KMS-11 (cell line): ENCODE data around the gene TCF7L2.

ENCODE experiments used
- H2AFZ ChIP-seq: fragments of 200-600 bp; sonication (generic); 2 replicates; pipeline ENCODE4 v1.6.1; 2016; ENCODE audit warnings: antibody characterized with exemption, mixed run types, low read depth
- H3K27ac ChIP-seq: fragments of 200-600 bp; sonication (generic); 2 replicates; pipeline ENCODE4 v1.6.1; 2016; ENCODE audit warnings: mild to moderate bottlenecking, mixed run types
- H3K27me3 ChIP-seq: fragments of 200-600 bp; sonication (generic); 2 replicates; pipeline ENCODE4 v1.6.1; 2017; ENCODE audit warnings: mild to moderate bottlenecking, low read depth, mixed run types, moderate library complexity; ENCODE audit not compliant: insufficient read depth
- H3K36me3 ChIP-seq: fragments of 200-600 bp; sonication (generic); 2 replicates; pipeline ENCODE4 v1.6.1; 2017; ENCODE audit warnings: mild to moderate bottlenecking, mixed run types; ENCODE audit not compliant: insufficient read depth
- H3K4me1 ChIP-seq: fragments of 200-600 bp; sonication (generic); 2 replicates; pipeline ENCODE4 v1.6.1; 2016; ENCODE audit warnings: mild to moderate bottlenecking, low read depth, mixed run types; ENCODE audit not compliant: poor library complexity, severe bottlenecking
- H3K4me2 ChIP-seq: fragments of 200-600 bp; sonication (generic); 2 replicates; pipeline ENCODE4 v1.7.0; 2016; ENCODE audit warnings: mild to moderate bottlenecking, mixed run types
- H3K4me3 ChIP-seq: fragments of 200-600 bp; sonication (generic); IDR thresholded peaks from 2 replicates; pipeline ENCODE4 v1.6.1; 2017; ENCODE audit warnings: low read depth, low read length, mixed read lengths; ENCODE audit not compliant: insufficient read depth
- H3K79me2 ChIP-seq: fragments of 200-600 bp; sonication (generic); 2 replicates; pipeline ENCODE4 v1.6.1; 2016; ENCODE audit warnings: low read depth, mixed run types; ENCODE audit not compliant: insufficient read depth
- H3K9ac ChIP-seq: fragments of 200-600 bp; sonication (generic); 2 replicates; pipeline ENCODE4 v1.6.1; 2016; ENCODE audit warnings: mild to moderate bottlenecking, mixed run types
- H4K20me1 ChIP-seq: fragments of 200-600 bp; sonication (generic); 2 replicates; pipeline ENCODE4 v1.6.1; 2016; ENCODE audit warnings: mild to moderate bottlenecking, mixed run types; ENCODE audit not compliant: insufficient read depth
- TF ChIP-seq, protein P1 (sequence below): fragments of 200-600 bp; sonication (generic); conservative IDR thresholded peaks from 2 replicates; pipeline ENCODE4 v1.6.1; 2017; ENCODE audit warnings: low read depth, mild to moderate bottlenecking, antibody characterized with exemption, low read length, moderate library complexity, mixed read lengths

TCF7L2 gene

DNA sequence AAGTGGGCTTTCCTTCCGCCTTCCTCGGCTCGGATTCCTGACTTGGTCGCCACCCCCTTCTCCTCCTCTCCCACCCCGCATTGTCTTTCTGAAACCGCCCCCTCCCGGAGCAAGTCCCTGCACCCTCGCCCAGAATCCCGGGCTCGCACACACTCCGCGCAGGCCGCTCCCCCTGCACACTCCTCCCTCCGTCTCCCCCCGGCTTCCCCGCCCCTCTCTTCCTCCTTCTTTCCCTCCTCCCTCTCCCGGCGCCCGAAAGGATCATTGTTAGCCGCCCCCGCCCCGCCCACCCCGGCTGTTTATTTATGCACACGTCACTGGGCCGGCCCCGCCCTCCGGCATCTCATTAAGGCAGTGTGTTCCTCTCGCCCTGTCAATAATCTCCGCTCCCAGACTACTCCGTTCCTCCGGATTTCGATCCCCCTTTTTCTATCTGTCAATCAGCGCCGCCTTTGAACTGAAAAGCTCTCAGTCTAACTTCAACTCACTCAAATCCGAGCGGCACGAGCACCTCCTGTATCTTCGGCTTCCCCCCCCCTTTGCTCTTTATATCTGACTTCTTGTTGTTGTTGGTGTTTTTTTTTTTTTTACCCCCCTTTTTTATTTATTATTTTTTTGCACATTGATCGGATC lies at the start of gene TCF7L2:
Gene TCF7L2, plus strand, starts transcription at position 373 of the 633 bp plus-strand sequence. CDS start 510 bp downstream, outside the sequence.
- Histone ChIP-seq H3K27ac (no peak within 1 kb of the TSS), H3K9ac (peak within 1 kb of the TSS; percentile 68; the same call in 1 of the 2 replicates), H3K4me3 (no peak within 1 kb of the TSS), H3K36me3 (no peaks in the 10 kb centered on the region), H3K4me1 (peaks cover 5% of the 10 kb centered on the region), H3K27me3 (0 out of 2 replicates have a peak, but pooled peaks cover 2% of the 10 kb centered on the region), H3K79me2 (no peaks in the 10 kb centered on the region), H2AFZ (peak within 1 kb of the TSS; percentile 74), H3K4me2 (peak within 1 kb of the TSS; percentile 85), H4K20me1 (no peaks in the 10 kb centered on the region)
- TF ChIP-seq, protein P1, sequence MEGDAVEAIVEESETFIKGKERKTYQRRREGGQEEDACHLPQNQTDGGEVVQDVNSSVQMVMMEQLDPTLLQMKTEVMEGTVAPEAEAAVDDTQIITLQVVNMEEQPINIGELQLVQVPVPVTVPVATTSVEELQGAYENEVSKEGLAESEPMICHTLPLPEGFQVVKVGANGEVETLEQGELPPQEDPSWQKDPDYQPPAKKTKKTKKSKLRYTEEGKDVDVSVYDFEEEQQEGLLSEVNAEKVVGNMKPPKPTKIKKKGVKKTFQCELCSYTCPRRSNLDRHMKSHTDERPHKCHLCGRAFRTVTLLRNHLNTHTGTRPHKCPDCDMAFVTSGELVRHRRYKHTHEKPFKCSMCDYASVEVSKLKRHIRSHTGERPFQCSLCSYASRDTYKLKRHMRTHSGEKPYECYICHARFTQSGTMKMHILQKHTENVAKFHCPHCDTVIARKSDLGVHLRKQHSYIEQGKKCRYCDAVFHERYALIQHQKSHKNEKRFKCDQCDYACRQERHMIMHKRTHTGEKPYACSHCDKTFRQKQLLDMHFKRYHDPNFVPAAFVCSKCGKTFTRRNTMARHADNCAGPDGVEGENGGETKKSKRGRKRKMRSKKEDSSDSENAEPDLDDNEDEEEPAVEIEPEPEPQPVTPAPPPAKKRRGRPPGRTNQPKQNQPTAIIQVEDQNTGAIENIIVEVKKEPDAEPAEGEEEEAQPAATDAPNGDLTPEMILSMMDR = no peak

GRCh38 chr10:112902730-112903129 lies 47.3 kb upstream of the TCF7L2 start:
- H3K36me3 ChIP-seq = no peaks in the 10 kb centered on the region
- TF ChIP-seq, protein P1 = no peak
- no peak overlapping the region for H3K4me3 ChIP-seq
- no peak overlapping the region for H3K9ac ChIP-seq
- no peak overlapping the region for H3K27ac ChIP-seq
- H3K4me1 ChIP-seq = no peaks in the 10 kb centered on the region
- no peaks in the 10 kb centered on the region for H4K20me1 ChIP-seq
- no peaks in the 10 kb centered on the region for H3K79me2 ChIP-seq
- H3K4me2 ChIP-seq = no peak overlapping the region
- no peak overlapping the region for H2AFZ ChIP-seq
- H3K27me3 ChIP-seq = no peaks in the 10 kb centered on the region

DNA sequence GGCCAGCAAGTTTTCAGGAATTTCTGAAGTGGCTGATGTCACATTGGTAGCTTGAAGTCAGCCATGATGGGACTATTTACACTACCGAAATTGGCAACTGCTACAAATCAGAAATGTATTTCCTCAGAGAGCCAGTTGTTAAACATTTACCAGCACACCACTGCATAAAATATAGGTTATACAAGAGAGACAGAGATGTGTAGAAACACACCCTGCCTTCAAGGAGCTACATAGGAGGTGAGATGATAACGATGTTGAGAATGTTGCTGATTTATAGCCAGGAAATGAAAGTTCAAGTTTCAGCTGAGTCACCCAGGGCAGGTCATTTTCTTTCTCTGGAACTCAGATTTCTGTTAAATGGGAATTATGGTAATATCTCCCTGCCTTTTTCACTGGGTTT lies 46.0 kb upstream of the TCF7L2 start:
- no peaks in the 10 kb centered on the region for H3K4me1 ChIP-seq
- TF ChIP-seq, protein P1 = no peak
- H3K4me3 ChIP-seq = no peak overlapping the region
- no peaks in the 10 kb centered on the region for H3K79me2 ChIP-seq
- no peak overlapping the region for H3K4me2 ChIP-seq
- no peaks in the 10 kb centered on the region for H4K20me1 ChIP-seq
- no peaks in the 10 kb centered on the region for H3K27me3 ChIP-seq
- no peak overlapping the region for H2AFZ ChIP-seq
- H3K36me3 ChIP-seq = no peaks in the 10 kb centered on the region
- no peak overlapping the region for H3K27ac ChIP-seq
- no peak overlapping the region for H3K9ac ChIP-seq

GRCh38 chr10:112906945-112907344 lies 43.1 kb upstream of the TCF7L2 start:
- Histone ChIP-seq H3K4me2 (no peak overlapping the region), H2AFZ (no peak overlapping the region), H3K4me3 (no peak overlapping the region), H3K27me3 (no peaks in the 10 kb centered on the region), H3K9ac (no peak overlapping the region), H4K20me1 (no peaks in the 10 kb centered on the region), H3K36me3 (no peaks in the 10 kb centered on the region), H3K4me1 (no peaks in the 10 kb centered on the region), H3K27ac (no peak overlapping the region), H3K79me2 (no peaks in the 10 kb centered on the region)
- TF ChIP-seq, protein P1 = no peak
